IMR-90 (cell line): ENCODE data around the gene HES6. TPM values are rescaled to one million over a fixed set of nuclear protein-coding genes. Genes with fewer than 3 reads are reported as not detected.

Experiments
- ATAC-seq: fragments of 200-7000 bp; cut with Tn5 transposase; 2 replicates; pipeline ENCODE4 v1.9.1; 2020; ENCODE audit warnings: low read depth, mild to moderate bottlenecking, moderate library complexity
- BruUV-seq: library from RNA; stranded (reverse); fragments of 400-500 nt; replicated peaks from 2 replicates; lab custom pipeline; 2021; lab: Mats Ljungman, UMichigan
- CTCF ChIA-PET: fragments of 300-600 bp; formaldehyde crosslinking; extraction: SDS; loops from one replicate; lab custom pipeline; 2021; ENCODE audit warnings: antibody characterized with exemption; lab: Yijun Ruan, JAX
- POLR2A ChIA-PET: fragments of 300-600 bp; sonication (Branson Sonifier 250); formaldehyde crosslinking; loops from one replicate; lab custom pipeline; 2022; ENCODE audit warnings: antibody characterized with exemption; ENCODE audit not compliant: unreplicated experiment; lab: Charles Lee
- DNase-seq: peaks from one replicate; pipeline ENCODE4 v3.0.0; 2013
- H2AFZ ChIP-seq: replicated peaks from 2 replicates; pipeline ENCODE3; 2013; ENCODE audit warnings: low read length, mild to moderate bottlenecking; ENCODE audit not compliant: poor library complexity
- H2AK5ac ChIP-seq: 2 replicates; pipeline ENCODE4 v1.6.1; 2013; ENCODE audit warnings: low read depth, low read length, inconsistent platforms
- H2AK9ac ChIP-seq: replicated peaks from 2 replicates; pipeline ENCODE3; 2013; ENCODE audit warnings: mild to moderate bottlenecking, low read depth, low read length, moderate library complexity; ENCODE audit not compliant: poor library complexity
- H2BK120ac ChIP-seq: 2 replicates; pipeline ENCODE4 v1.6.1; 2013; ENCODE audit warnings: low read depth, low read length, inconsistent platforms
- H2BK15ac ChIP-seq: 3 replicates; pipeline ENCODE4 v1.6.1; 2013; ENCODE audit warnings: low read depth, low read length, inconsistent platforms
- H2BK20ac ChIP-seq: 2 replicates; pipeline ENCODE4 v1.6.1; 2013; ENCODE audit warnings: low read depth, mild to moderate bottlenecking, inconsistent platforms, low read length, moderate library complexity
- H2BK5ac ChIP-seq: 2 replicates; pipeline ENCODE4 v1.6.1; 2013; ENCODE audit warnings: mild to moderate bottlenecking, low read depth, low read length, inconsistent platforms; ENCODE audit not compliant: poor library complexity, severe bottlenecking
- H3K14ac ChIP-seq: replicated peaks from 2 replicates; pipeline ENCODE4 v1.6.1; 2013; ENCODE audit warnings: low read depth, low read length, inconsistent platforms
- H3K18ac ChIP-seq: 2 replicates; pipeline ENCODE4 v1.6.1; 2013; ENCODE audit warnings: low read depth, low read length, control low read depth
- H3K23ac ChIP-seq: 2 replicates; pipeline ENCODE4 v1.6.1; 2013; ENCODE audit warnings: low read depth, low read length, inconsistent platforms
- H3K27ac ChIP-seq: 2 replicates; pipeline ENCODE4 v1.5.1; 2013; ENCODE audit warnings: mild to moderate bottlenecking, control low read depth, low read length; ENCODE audit not compliant: insufficient read depth
- H3K27me3 ChIP-seq: 2 replicates; pipeline ENCODE4 v1.6.1; 2013; ENCODE audit warnings: low read length; ENCODE audit not compliant: control insufficient read depth, insufficient read depth
- H3K36me3 ChIP-seq: 2 replicates; pipeline ENCODE4 v1.6.1; 2013; ENCODE audit warnings: low read length, mixed read lengths; ENCODE audit not compliant: control insufficient read depth, insufficient read depth
- H3K4ac ChIP-seq: 2 replicates; pipeline ENCODE4 v1.6.1; 2013; ENCODE audit warnings: low read depth, low read length, inconsistent platforms
- H3K4me1 ChIP-seq: 2 replicates; pipeline ENCODE4 v1.6.1; 2013; ENCODE audit warnings: low read length, mixed read lengths; ENCODE audit not compliant: control insufficient read depth, insufficient read depth
- H3K4me2 ChIP-seq: 2 replicates; pipeline ENCODE4 v1.6.1; 2013; ENCODE audit warnings: low read depth, mild to moderate bottlenecking, control low read depth, low read length, moderate library complexity
- H3K4me3 ChIP-seq: 2 replicates; pipeline ENCODE4 v1.5.1; 2013; ENCODE audit warnings: low read depth, mild to moderate bottlenecking, control low read depth, low read length, moderate library complexity; ENCODE audit not compliant: insufficient read depth
- H3K56ac ChIP-seq: 2 replicates; pipeline ENCODE4 v1.6.1; 2013; ENCODE audit warnings: low read length, inconsistent platforms; ENCODE audit not compliant: insufficient read depth; ENCODE audit errors: extremely low read depth
- H3K79me1 ChIP-seq, 2 experiments: 2 replicates each; pipeline ENCODE4 v1.6.1; 2013; ENCODE audit warnings: low read length in 2 of 2, inconsistent platforms in 1 of 2, low read depth in 1 of 2
- H3K9ac ChIP-seq: 2 replicates; pipeline ENCODE4 v1.6.1; 2013; ENCODE audit warnings: low read depth, low read length, control low read depth
- H3K9me1 ChIP-seq: 2 replicates; pipeline ENCODE4 v1.6.1; 2013; ENCODE audit warnings: low read length, inconsistent platforms; ENCODE audit not compliant: insufficient read depth
- H3K9me3 ChIP-seq: 2 replicates; pipeline ENCODE4 v1.6.1; 2013; ENCODE audit warnings: low read length; ENCODE audit not compliant: control insufficient read depth, insufficient read depth
- H4K20me1 ChIP-seq: 2 replicates; pipeline ENCODE4 v1.6.1; 2013; ENCODE audit warnings: low read length, inconsistent platforms; ENCODE audit not compliant: insufficient read depth
- H4K5ac ChIP-seq: 2 replicates; pipeline ENCODE4 v1.6.1; 2013; ENCODE audit warnings: mild to moderate bottlenecking, low read depth, low read length, control low read depth
- H4K8ac ChIP-seq, 2 experiments: 2 replicates each; pipeline ENCODE4 v1.6.1; 2013; ENCODE audit warnings: low read depth in 2 of 2, low read length in 2 of 2, control low read depth in 1 of 2, inconsistent platforms in 1 of 2
- H4K91ac ChIP-seq: 2 replicates; pipeline ENCODE4 v1.6.1; 2013; ENCODE audit warnings: low read depth, low read length, inconsistent platforms; ENCODE audit not compliant: insufficient read depth
- BHLHE40 ChIP-seq: fragments of 150-350 bp; IDR thresholded peaks from 2 replicates; pipeline ENCODE4 v1.6.1; 2016; ENCODE audit warnings: mild to moderate bottlenecking, low read depth, low read length
- CEBPB ChIP-seq: IDR thresholded peaks from 2 replicates; pipeline ENCODE4 v1.6.1; 2012; ENCODE audit warnings: low read depth, low read length, improper control_type of control experiment
- CHD1 ChIP-seq: IDR thresholded peaks from 2 replicates; pipeline ENCODE4 v1.6.1; 2012; ENCODE audit warnings: low read depth, low read length, improper control_type of control experiment
- CTCF ChIP-seq: conservative IDR thresholded peaks from 2 replicates; pipeline ENCODE4 v1.5.1; 2012; ENCODE audit warnings: mild to moderate bottlenecking, low read depth, low read length, improper control_type of control experiment
- FOS ChIP-seq: fragments of 150-350 bp; IDR thresholded peaks from 2 replicates; pipeline ENCODE4 v1.6.1; 2016; ENCODE audit warnings: low read depth, low read length
- MAFK ChIP-seq: IDR thresholded peaks from 2 replicates; pipeline ENCODE4 v1.6.1; 2012; ENCODE audit warnings: low read depth, low read length, improper control_type of control experiment
- MAZ ChIP-seq: IDR thresholded peaks from 2 replicates; pipeline ENCODE4 v1.6.1; 2012; ENCODE audit warnings: low read depth, mild to moderate bottlenecking, low read length, improper control_type of control experiment, moderate library complexity, borderline replicate concordance
- MXI1 ChIP-seq: IDR thresholded peaks from 2 replicates; pipeline ENCODE4 v1.6.1; 2012; ENCODE audit warnings: low read depth, mild to moderate bottlenecking, low read length, moderate library complexity, borderline replicate concordance
- NFE2L2 ChIP-seq: fragments of 150-350 bp; IDR thresholded peaks from 2 replicates; pipeline ENCODE4 v1.6.1; 2016; ENCODE audit warnings: low read depth, mild to moderate bottlenecking, low read length
- POLR2A ChIP-seq: IDR thresholded peaks from 2 replicates; pipeline ENCODE4 v1.6.1; 2012; ENCODE audit warnings: mild to moderate bottlenecking, low read depth, low read length
- RAD21 ChIP-seq: IDR thresholded peaks from 2 replicates; pipeline ENCODE4 v1.6.1; 2012; ENCODE audit warnings: low read length, improper control_type of control experiment
- RCOR1 ChIP-seq: IDR thresholded peaks from 2 replicates; pipeline ENCODE4 v1.6.1; 2012; ENCODE audit warnings: mild to moderate bottlenecking, low read length, improper control_type of control experiment; ENCODE audit not compliant: insufficient replicate concordance
- RFX5 ChIP-seq: IDR thresholded peaks from 2 replicates; pipeline ENCODE4 v1.8.0; 2012; ENCODE audit warnings: low read depth, mild to moderate bottlenecking, low read length, moderate library complexity
- SMC3 ChIP-seq: fragments of 150-350 bp; IDR thresholded peaks from 2 replicates; pipeline ENCODE4 v1.6.1; 2016; ENCODE audit warnings: low read depth, mild to moderate bottlenecking, antibody characterized with exemption, low read length, moderate library complexity
- WGBS, 2 experiments: methylation state at CpG; one replicate each; pipeline versions ENCODE4 v1.1.5 to v1.1.7; 2013; ENCODE audit warnings: missing lambda C conversion rate in 2 of 2; ENCODE audit not compliant: insufficient read length in 1 of 2; ENCODE audit errors: extremely low coverage in 2 of 2; 5-methylcytosine and 5-hydroxymethylcytosine counted together
- dilution Hi-C: fragments of 300-500 bp; cut with HindIII; formaldehyde crosslinking; loops from one replicate; pipeline ENCODE4 v1.14.3; 2018; ENCODE audit warnings: low sequenced_read_pairs; ENCODE audit not compliant: unreplicated experiment
- in situ Hi-C: fragments of 300-500 bp; cut with MboI; formaldehyde crosslinking; loops from 3 replicates; pipeline ENCODE4 v1.14.3; 2019; ENCODE audit warnings: low sequenced_read_pairs, inconsistent platforms, mixed read lengths
- intact Hi-C: fragments of 100-400 bp; cut with micrococcal nuclease; formaldehyde crosslinking; loops from 2 replicates; pipeline ENCODE4 v1.10.0; 2022
- polyA plus RNA-seq, 3 experiments: library from polyadenylated mRNA; depleted of rRNA; stranded (reverse); fragments of >200 nt; gene quantifications; 2 replicates each; pipeline ENCODE4 v1.2.3, GENCODE V29; 2012; ENCODE audit warnings: low replicate concordance in 1 of 3
- total RNA-seq: library from RNA; depleted of rRNA; stranded (reverse); fragments of >200 nt; gene quantifications from 2 replicates; pipeline ENCODE4 v1.2.3, GENCODE V29; 2012
- TF ChIP-seq, protein P1 (sequence below): fragments of 150-350 bp; IDR thresholded peaks from 2 replicates; pipeline ENCODE4 v1.6.1; 2017; ENCODE audit warnings: mild to moderate bottlenecking, antibody characterized with exemption, low read length, low read depth
- TF ChIP-seq, protein P2 (sequence below): fragments of 150-350 bp; IDR thresholded peaks from 2 replicates; pipeline ENCODE4 v1.6.1; 2016; ENCODE audit warnings: low read depth, mild to moderate bottlenecking, low read length, moderate library complexity, borderline replicate concordance

Gene HES6
- total and polyA plus RNA-seq, 2 of the 4 experiments (the other 2 are of a cell fraction): 1.3 to 3.3 TPM

GRCh38 chr2:238274152-238274865, 34.5 kb upstream of the HES6 start:
- H4K5ac ChIP-seq: no peak overlapping the region
- H2AK5ac ChIP-seq: no peak overlapping the region
- H3K9me1 ChIP-seq: no peaks in the 10 kb centered on the region
- H2AK9ac ChIP-seq: no peak overlapping the region
- H3K4me3 ChIP-seq: no peak overlapping the region
- H3K4me1 ChIP-seq: no peaks in the 10 kb centered on the region
- no peak overlapping the region for H3K4me2 ChIP-seq
- no peak overlapping the region for H3K4ac ChIP-seq
- no peak overlapping the region for H3K9ac ChIP-seq
- no peak overlapping the region for H2AFZ ChIP-seq
- H2BK15ac ChIP-seq: no peak overlapping the region
- no peak overlapping the region for H4K8ac ChIP-seq
- H4K91ac ChIP-seq: no peak overlapping the region
- no peak overlapping the region for H3K56ac ChIP-seq
- H3K79me1 ChIP-seq: peaks cover 0 to 6% of the 10 kb centered on the region in 2 experiments; a peak in 1 of 4 replicates
- ChIA-PET CTCF (interaction anchor here (0.5 kb wide), 1 partner anchor 494 kb away, joined by 3 read pairs; no protein-coding TSS in a partner anchor), POLR2A (no interaction called here)
- H3K27me3 ChIP-seq: no peaks in the 10 kb centered on the region
- no peak overlapping the region for H2BK120ac ChIP-seq
- H3K18ac ChIP-seq: no peak overlapping the region
- TF ChIP-seq MAFK: no peak
- no peak for TF ChIP-seq MAZ
- TF ChIP-seq BHLHE40: no peak
- TF ChIP-seq CTCF: no peak
- TF ChIP-seq RAD21: no peak
- TF ChIP-seq MXI1: no peak
- no peak for TF ChIP-seq FOS
- TF ChIP-seq, protein P1, sequence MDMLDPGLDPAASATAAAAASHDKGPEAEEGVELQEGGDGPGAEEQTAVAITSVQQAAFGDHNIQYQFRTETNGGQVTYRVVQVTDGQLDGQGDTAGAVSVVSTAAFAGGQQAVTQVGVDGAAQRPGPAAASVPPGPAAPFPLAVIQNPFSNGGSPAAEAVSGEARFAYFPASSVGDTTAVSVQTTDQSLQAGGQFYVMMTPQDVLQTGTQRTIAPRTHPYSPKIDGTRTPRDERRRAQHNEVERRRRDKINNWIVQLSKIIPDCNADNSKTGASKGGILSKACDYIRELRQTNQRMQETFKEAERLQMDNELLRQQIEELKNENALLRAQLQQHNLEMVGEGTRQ: no peak
- TF ChIP-seq NFE2L2: no peak
- no peak for TF ChIP-seq RCOR1
- no peak for TF ChIP-seq CEBPB
- no peak for TF ChIP-seq CHD1
- TF ChIP-seq, protein P2, sequence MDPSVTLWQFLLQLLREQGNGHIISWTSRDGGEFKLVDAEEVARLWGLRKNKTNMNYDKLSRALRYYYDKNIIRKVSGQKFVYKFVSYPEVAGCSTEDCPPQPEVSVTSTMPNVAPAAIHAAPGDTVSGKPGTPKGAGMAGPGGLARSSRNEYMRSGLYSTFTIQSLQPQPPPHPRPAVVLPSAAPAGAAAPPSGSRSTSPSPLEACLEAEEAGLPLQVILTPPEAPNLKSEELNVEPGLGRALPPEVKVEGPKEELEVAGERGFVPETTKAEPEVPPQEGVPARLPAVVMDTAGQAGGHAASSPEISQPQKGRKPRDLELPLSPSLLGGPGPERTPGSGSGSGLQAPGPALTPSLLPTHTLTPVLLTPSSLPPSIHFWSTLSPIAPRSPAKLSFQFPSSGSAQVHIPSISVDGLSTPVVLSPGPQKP: no peak
- TF ChIP-seq POLR2A: no peak
- TF ChIP-seq SMC3: no peak
- TF ChIP-seq RFX5: no peak
- H3K36me3 ChIP-seq: peaks cover 21% of the 10 kb centered on the region
- WGBS, 2 experiments: 98% methylated on average over 8 of the region's 20 CpGs; no CpG with 5 or more reads in 1 of the 2 experiments
- no peak overlapping the region for H3K14ac ChIP-seq
- no peak overlapping the region for H3K27ac ChIP-seq
- no peak for ATAC-seq
- dilution Hi-C loops (no loop called here), intact Hi-C loops (no loop called here), in situ Hi-C loops (no loop called here)
- no peak overlapping the region for H2BK5ac ChIP-seq
- H2BK20ac ChIP-seq: no peak overlapping the region
- no TSS peak for BruUV-seq
- no peak for DNase-seq
- H3K9me3 ChIP-seq: no peaks in the 10 kb centered on the region
- no peak overlapping the region for H3K23ac ChIP-seq
- H4K20me1 ChIP-seq: no peaks in the 10 kb centered on the region
